Activated CD8-positive, alpha-beta memory T cell treated with anti-CD3 and anti-CD28 coated beads for 36 hours (primary cell): ENCODE results near the gene LRRC27. TPM values are rescaled to one million over a fixed set of nuclear protein-coding genes. Genes with fewer than 3 reads are reported as not detected.
"Not testable (repeated sequence)": the region's sequence is repeated elsewhere in the genome, so short reads cannot be mapped to it uniquely, and the experiment has no call there.

Experiments used
- CTCF ChIA-PET: fragments of 350-600 bp; sonication (Branson Sonifier 250); formaldehyde crosslinking; loops from one replicate; lab custom pipeline; 2021; ENCODE audit warnings: antibody characterized with exemption; lab: Charles Lee
- POLR2A ChIA-PET: fragments of 350-600 bp; sonication (Branson Sonifier 250); formaldehyde crosslinking; loops from one replicate; lab custom pipeline; 2021; ENCODE audit warnings: antibody characterized with exemption; lab: Charles Lee
- total RNA-seq, 2 experiments: library from RNA; stranded (reverse); gene quantifications; one replicate each; pipeline ENCODE4 v1.2.3, GENCODE V29; 2021

The LRRC27 gene
- total RNA-seq, 2 experiments from 2014 or later: 2.4 to 3.4 TPM

DNA sequence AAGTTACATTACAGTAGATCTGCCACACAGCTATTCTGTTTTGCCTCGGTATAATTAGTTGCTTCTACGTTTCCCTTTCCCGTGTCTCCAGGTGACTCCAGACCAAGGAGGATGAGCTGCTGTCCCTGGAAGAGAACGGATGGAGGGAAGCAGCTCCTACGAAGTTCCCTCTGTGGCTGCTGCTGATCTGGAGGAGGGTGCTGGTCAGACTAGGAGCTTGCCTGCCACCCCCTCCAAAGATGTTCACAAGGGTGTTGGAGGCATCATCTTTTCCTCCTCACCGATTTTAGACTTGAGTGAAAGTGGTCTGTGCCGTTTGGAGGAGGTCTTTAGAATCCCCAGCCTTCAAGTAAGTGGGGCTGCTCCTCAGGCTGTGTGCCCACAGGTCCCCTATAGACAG, 1.4 kb downstream of the LRRC27 start:
- POLR2A ChIA-PET: interaction anchor here (0.6 kb wide), 1 partner anchor 114 kb away, joined by 3 read pairs; no protein-coding TSS in a partner anchor

DNA sequence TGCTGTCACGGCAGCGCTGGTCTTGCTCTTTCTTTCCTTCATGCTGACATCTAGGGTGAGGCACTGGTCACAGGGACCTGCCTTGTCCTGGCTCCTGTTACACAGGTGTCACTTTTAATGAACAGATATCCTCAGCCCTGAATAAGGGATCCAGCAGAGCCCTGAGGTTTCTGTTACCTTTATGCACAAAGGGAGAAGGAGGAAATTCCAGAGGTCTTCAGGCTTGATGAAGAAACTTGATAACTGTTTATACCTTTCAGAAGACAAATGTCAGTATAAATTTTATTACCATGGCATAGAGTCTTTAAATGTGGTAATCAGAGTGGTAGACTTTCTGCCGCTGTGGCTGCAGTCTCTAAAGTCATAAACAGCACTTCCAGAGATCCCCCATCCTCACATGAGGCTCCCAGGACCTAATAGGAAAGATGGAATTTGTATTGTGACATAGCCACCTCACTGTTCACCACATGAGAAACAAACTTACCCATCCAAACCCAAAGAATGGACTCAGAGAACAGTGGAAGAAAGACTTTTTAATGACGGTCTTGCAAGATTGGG, 2.7 kb downstream of the LRRC27 start:
- CTCF ChIA-PET: no interaction called here
- POLR2A ChIA-PET: no interaction called here

More for the DNA sequence above, 1.4 kb downstream of the LRRC27 start:
- CTCF ChIA-PET: no interaction called here

DNA sequence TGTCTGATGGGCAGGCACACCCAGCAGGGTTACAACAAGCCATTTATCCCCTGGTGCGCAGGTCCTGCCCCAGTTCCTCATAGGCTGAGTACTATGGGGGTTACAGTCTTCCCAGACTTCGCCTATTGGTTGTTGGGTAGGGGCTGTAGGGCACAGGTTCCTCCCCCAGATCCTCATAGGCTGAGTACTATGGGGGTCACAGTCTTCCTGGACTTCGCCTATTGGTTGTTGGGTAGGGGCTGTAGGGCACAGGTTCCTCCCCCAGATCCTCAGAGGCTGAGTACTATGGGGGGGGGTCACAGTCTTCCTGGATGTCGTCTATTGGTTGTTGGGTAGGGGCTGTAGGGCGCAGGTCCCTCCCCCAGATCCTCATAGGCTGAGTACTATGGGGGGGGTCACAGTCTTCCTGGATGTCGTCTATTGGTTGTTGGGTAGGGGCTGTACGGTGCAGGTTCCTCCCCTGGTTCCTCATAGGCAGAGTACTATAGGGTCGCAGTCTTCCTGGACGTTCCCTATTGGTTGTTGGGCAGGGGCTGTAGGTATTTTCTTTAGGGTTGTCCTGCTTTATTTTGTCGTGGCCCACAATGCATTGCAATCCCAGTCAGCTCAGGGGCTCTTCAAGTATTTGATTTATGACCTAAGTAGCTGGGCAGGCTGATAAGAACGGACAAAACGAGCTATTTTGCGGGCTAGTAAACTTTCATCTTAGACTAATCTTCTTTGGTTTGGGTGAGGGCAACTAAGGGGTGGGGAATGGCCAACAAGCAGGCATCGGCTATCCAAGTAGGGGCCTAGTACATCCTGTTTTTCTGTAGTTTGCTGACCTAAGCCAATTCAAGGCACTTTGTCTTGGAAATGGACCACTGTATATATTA, 3.4 kb downstream of the LRRC27 start:
- ChIA-PET CTCF (interaction anchor here (1.3 kb wide), 1 partner anchor 18 kb away, joined by 3 read pairs; no protein-coding TSS in a partner anchor), POLR2A (no interaction called here)

DNA sequence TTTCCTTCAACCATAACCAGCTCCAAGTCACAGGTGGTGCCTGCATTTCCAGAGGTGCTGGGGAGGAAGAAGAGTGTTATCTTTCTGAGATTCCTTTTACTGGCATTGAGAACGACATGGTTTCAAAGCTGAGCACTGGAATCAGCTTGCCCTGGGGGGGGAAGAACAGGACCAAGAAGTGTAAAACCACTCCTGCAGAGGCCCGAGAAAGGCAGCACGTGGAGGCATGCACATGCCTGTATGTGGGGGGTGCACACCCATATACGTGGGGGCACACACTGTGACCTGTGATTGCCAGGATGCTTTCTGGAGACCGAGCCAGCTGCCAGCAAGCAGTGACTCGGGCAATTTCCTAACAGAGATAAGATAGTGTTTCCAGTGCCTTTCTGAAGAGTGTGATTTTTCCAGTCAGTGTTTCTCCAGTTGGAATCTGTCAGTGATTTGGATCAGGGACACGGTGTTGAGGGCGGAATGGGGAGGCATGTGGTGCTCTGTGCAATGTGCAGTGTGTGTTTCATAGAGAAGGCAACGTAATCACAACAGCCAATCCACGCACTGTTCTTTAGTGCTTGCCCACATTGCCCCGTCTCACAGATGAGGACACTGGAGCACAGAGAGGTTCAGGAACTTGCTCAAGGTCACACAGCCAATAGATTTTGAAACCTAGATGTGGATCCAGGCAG, 4.2 kb downstream of the LRRC27 start:
- CTCF ChIA-PET: interaction anchor here (1.3 to 1.6 kb wide), 2 partner anchors 16 to 17 kb away, joined by 3 read pairs; no protein-coding TSS in a partner anchor
- POLR2A ChIA-PET: no interaction called here

GRCh38 chr10:132336919-132337407, 5.0 kb downstream of the LRRC27 start:
- POLR2A ChIA-PET: no interaction called here
- CTCF ChIA-PET: interaction anchor here (1.6 kb wide), 1 partner anchor 17 kb away, joined by 3 read pairs; no protein-coding TSS in a partner anchor

DNA sequence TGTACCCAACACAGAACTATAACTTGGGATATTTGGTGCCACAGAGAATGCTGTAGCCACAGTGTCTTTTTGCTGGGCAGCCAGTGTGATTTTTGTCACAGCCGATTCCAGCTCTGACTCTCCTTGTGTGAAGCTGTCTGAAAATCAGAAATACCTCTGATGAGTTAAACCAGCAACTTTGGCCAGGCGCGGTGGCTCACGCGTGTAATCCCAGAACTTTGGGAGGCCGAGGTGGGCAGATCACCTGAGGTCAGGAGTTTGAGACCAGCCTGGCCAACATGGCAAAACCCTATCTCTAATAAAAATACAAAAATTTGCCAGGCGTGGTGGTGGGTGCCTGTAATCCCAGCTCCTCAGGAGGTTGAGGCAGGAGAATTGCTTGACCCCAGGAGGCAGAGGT, 5.9 kb downstream of the LRRC27 start:
- CTCF ChIA-PET: interaction anchor here (1.6 kb wide), 1 partner anchor 18 kb away, joined by 3 read pairs; no protein-coding TSS in a partner anchor
- POLR2A ChIA-PET: not testable (repeated sequence)

- ChIA-PET CTCF (interaction anchor here (0.7 kb wide), 1 partner anchor 12 kb away, joined by 3 read pairs; no protein-coding TSS in a partner anchor), POLR2A (no interaction called here)
Observed at GRCh38 chr10:132338876-132339275, 6.9 kb downstream of the LRRC27 start.

DNA sequence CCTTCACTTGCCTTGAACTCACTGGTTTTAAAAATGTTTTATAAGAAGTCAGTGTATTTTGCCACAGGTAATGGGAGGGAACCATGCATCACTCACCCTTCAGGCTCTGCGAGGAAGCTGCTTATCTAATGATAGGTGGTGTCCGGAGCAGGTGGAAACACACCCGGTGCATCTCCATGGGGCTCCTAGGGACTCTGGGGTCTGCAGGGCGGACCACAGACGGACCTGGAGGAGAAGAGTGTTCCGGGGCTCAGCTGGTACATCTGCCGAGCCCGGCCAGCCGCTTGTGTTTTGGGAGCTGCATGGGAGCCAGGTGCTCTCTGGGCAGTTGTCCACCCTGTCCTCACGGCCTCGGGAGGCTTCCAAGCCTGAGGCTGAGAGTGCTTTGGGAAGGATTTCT, 7.3 kb downstream of the LRRC27 start:
- ChIA-PET CTCF (no interaction called here), POLR2A (no interaction called here)

- ChIA-PET POLR2A (no interaction called here), CTCF (no interaction called here)
Observed at GRCh38 chr10:132341017-132341416, 9.0 kb downstream of the LRRC27 start.

DNA sequence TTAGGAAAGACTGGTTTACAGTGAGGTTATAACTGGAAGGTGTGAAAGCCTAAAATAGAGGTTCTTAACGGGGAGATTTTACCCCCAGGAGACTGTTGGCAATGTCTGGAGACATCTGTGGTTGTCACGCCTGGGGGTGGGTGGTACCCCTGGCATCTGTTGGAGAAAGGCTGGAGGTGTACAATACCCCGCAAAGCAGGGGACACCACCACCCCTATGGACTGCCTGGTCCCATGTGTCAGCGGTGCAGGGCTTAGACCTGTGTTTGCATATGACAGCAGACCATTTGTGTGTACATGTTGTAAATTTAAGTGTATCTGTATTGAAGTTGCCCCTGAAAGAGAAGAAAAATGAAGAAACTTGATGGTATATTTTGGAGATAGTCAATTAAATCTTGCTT, 9.8 kb downstream of the LRRC27 start:
- POLR2A ChIA-PET: no interaction called here

GRCh38 chr10:132342553-132342952, 10.6 kb downstream of the LRRC27 start:
- POLR2A ChIA-PET: interaction anchor here (0.6 kb wide), 1 partner anchor 187 kb away, joined by 6 read pairs; no protein-coding TSS in a partner anchor
- CTCF ChIA-PET: no interaction called here

More for the DNA sequence above, 9.8 kb downstream of the LRRC27 start:
- CTCF ChIA-PET: no interaction called here

GRCh38 chr10:132344386-132344785, 12.4 kb downstream of the LRRC27 start:
- ChIA-PET POLR2A (no interaction called here), CTCF (no interaction called here)

DNA sequence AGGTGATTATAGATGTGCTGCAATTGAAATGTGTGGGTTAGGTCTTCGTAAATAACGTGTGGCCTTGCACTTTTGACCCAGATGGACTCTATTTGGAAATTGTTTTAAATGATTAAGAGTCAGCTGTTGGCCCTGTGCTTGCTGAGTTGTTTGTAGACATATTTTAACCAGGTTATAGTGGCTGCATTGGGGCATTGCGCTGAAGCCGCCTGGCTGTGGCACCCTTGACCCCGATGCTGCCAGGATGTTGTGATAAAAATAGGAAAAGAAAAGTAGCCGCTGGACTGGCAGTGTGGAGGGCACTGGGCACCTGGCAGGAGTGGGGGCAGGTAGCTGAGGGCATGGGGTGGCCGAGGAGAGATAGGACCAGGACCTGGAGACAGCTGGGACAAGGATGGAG, 13.4 kb downstream of the LRRC27 start:
- ChIA-PET CTCF (no interaction called here), POLR2A (no interaction called here)

- ChIA-PET CTCF (no interaction called here), POLR2A (no interaction called here)
Observed at GRCh38 chr10:132346806-132347205, 14.8 kb downstream of the LRRC27 start.

GRCh38 chr10:132347211-132347930, 15.4 kb downstream of the LRRC27 start:
- ChIA-PET CTCF (no interaction called here), POLR2A (no interaction called here)

GRCh38 chr10:132347931-132348267, 15.9 kb downstream of the LRRC27 start:
- ChIA-PET CTCF (no interaction called here), POLR2A (no interaction called here)

- CTCF ChIA-PET: interaction anchor here (0.7 kb wide), 1 partner anchor 11 kb away, joined by 3 read pairs; no protein-coding TSS in a partner anchor
- POLR2A ChIA-PET: no interaction called here
Observed at GRCh38 chr10:132349766-132350165, 17.8 kb downstream of the LRRC27 start.

GRCh38 chr10:132350391-132350790, 18.4 kb downstream of the LRRC27 start:
- ChIA-PET CTCF (interaction anchor here (1.1 kb wide), 2 partner anchors 12 to 23 kb away, joined by 3 read pairs; no protein-coding TSS in a partner anchor), POLR2A (no interaction called here)

DNA sequence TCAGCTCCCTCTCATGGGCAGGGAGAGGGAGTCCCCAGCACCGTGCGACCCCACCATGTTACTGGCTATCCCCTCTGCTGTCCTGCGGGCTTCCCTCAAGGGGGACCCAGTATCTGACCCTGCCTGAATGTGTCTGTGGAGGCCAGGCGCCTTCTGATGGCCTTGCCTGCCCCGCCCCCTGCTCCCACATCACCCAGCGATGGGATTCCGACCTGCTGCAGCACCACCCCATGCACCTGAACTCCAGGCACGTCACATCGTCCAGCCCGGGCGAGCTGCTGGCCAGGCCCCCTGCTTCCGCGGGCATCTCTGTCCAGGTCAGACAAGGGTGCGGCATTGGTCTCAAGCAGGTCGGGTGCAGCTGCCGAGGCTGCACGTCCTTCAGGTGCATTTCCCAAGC, 19.0 kb downstream of the LRRC27 start:
- ChIA-PET POLR2A (no interaction called here), CTCF (interaction anchor here (1.1 kb wide), 3 partner anchors 13 to 54 kb away, joined by 3 read pairs; no protein-coding TSS in a partner anchor)
